HCT116 (cell line): ENCODE measurements around the gene HCLS1. TPM values are rescaled to one million over a fixed set of nuclear protein-coding genes. Genes with fewer than 3 reads are reported as not detected.

ENCODE experiments used
- ATAC-seq: fragments of 200-7000 bp; cut with Tn5 transposase; 2 replicates; pipeline ENCODE4 v1.9.1; 2020; ENCODE audit warnings: mild to moderate bottlenecking, moderate library complexity
- BruUV-seq: library from RNA; stranded (reverse); fragments of 400-500 nt; replicated peaks from 2 replicates; lab custom pipeline; 2021; lab: Mats Ljungman, UMichigan
- CTCF ChIA-PET: fragments of 300-600 bp; sonication (Branson Sonifier 250); formaldehyde crosslinking; loops from one replicate; lab custom pipeline; 2021; ENCODE audit warnings: antibody characterized with exemption; lab: Charles Lee
- POLR2A ChIA-PET: fragments of 300-600, 350-600 bp; sonication (Branson Sonifier 250); formaldehyde crosslinking; loops from one replicate; lab custom pipeline; 2021; ENCODE audit warnings: antibody characterized with exemption; lab: Charles Lee
- RAD21 ChIA-PET, 2 experiments: fragments of 300-600 bp; sonication (Branson Sonifier 250); formaldehyde crosslinking; loops; one replicate each; lab custom pipeline; 2023; ENCODE audit warnings: low total read pairs in 2 of 2; ENCODE audit not compliant: uncharacterized antibody in 2 of 2, unreplicated experiment in 2 of 2, low non-redundant PET in 1 of 2; lab: Charles Lee
- DNase-seq: peaks from one replicate; pipeline ENCODE4 v3.0.0-alpha.2; 2010; ENCODE audit warnings: low read depth, low spot score
- H2AFZ ChIP-seq: fragments of 200-600 bp; shearing (Covaris generic), sonication (generic); 2 replicates; pipeline ENCODE4 v1.6.1; 2017; ENCODE audit warnings: low read depth, mixed run types, mixed read lengths, antibody characterized with exemption, low read length; ENCODE audit not compliant: poor library complexity, severe bottlenecking
- H3K27ac ChIP-seq: 2 replicates; pipeline ENCODE4 v1.5.1; 2012; ENCODE audit warnings: low read depth, low read length
- H3K27me3 ChIP-seq: fragments of 200-600 bp; sonication (generic); 2 replicates; pipeline ENCODE4 v1.6.1; 2016; ENCODE audit warnings: mixed run types, low read length, mixed read lengths; ENCODE audit not compliant: insufficient read depth
- H3K36me3 ChIP-seq, 2 experiments: fragments of 200-500 bp in 1 of 2; fragments of 200-600 bp in 1 of 2; sonication (Bioruptor generic) in 1 of 2; sonication (generic) in 1 of 2; 2 replicates each; pipeline versions ENCODE4 v1.5.1 to v1.6.1; 2014 to 2016; ENCODE audit warnings: low read length in 2 of 2, inconsistent platforms in 1 of 2, mixed read lengths in 1 of 2, mixed run types in 1 of 2; ENCODE audit not compliant: insufficient read depth in 2 of 2, control insufficient read depth in 1 of 2
- H3K4me1 ChIP-seq, 2 experiments: fragments of 200-600 bp in 1 of 2; sonication (generic) in 1 of 2; 2 replicates each; pipeline versions ENCODE4 v1.5.1 to v1.6.1; 2012 to 2017; ENCODE audit warnings: low read length in 2 of 2, inconsistent platforms in 1 of 2, mild to moderate bottlenecking in 1 of 2, mixed read lengths in 1 of 2, mixed run types in 1 of 2, moderate library complexity in 1 of 2; ENCODE audit not compliant: insufficient read depth in 2 of 2, control insufficient read depth in 1 of 2
- H3K4me2 ChIP-seq: fragments of 200-600 bp; sonication (generic); 2 replicates; pipeline ENCODE4 v1.6.1; 2017; ENCODE audit warnings: mixed run types, low read length, mixed read lengths
- H3K4me3 ChIP-seq, 2 experiments: fragments of 200-600 bp in 1 of 2; sonication (generic) in 1 of 2; replicated peaks in 1 of 2; 2 replicates each; pipeline ENCODE4 v1.5.1; 2011 to 2016; ENCODE audit warnings: low read length in 2 of 2, control low read depth in 1 of 2, low read depth in 1 of 2, mild to moderate bottlenecking in 1 of 2, mixed read lengths in 1 of 2, mixed run types in 1 of 2
- H3K79me2 ChIP-seq: fragments of 200-600 bp; sonication (generic); 2 replicates; pipeline ENCODE4 v1.6.1; 2017; ENCODE audit warnings: mild to moderate bottlenecking, mixed run types, low read length, moderate library complexity, mixed read lengths; ENCODE audit not compliant: insufficient read depth
- H3K9ac ChIP-seq: fragments of 200-600 bp; sonication (generic); 2 replicates; pipeline ENCODE4 v1.6.1; 2016; ENCODE audit warnings: low read length, mixed read lengths
- H3K9me2 ChIP-seq: fragments of 200-600 bp; sonication (generic), shearing (Covaris generic); 2 replicates; pipeline ENCODE4 v1.6.1; 2017; ENCODE audit warnings: mixed run types, mild to moderate bottlenecking, moderate library complexity; ENCODE audit not compliant: insufficient read depth
- H3K9me3 ChIP-seq, 2 experiments: fragments of 200-500 bp in 1 of 2; fragments of 200-600 bp in 1 of 2; sonication (Bioruptor generic) in 1 of 2; sonication (generic) in 1 of 2; 2 replicates each; pipeline ENCODE4 v1.6.1; 2014 to 2017; ENCODE audit warnings: low read length in 2 of 2, mixed read lengths in 2 of 2, inconsistent platforms in 1 of 2, low read depth in 1 of 2, mild to moderate bottlenecking in 1 of 2, mixed run types in 1 of 2, moderate library complexity in 1 of 2; ENCODE audit not compliant: control insufficient read depth in 1 of 2, insufficient read depth in 1 of 2
- H4K20me1 ChIP-seq: fragments of 200-600 bp; sonication (generic), shearing (Covaris generic); 2 replicates; pipeline ENCODE4 v1.6.1; 2017; ENCODE audit warnings: mixed run types, mild to moderate bottlenecking, moderate library complexity; ENCODE audit not compliant: insufficient read depth
- CEBPB ChIP-seq: IDR thresholded peaks from 2 replicates; pipeline ENCODE4 v1.6.1; 2012; ENCODE audit warnings: low read depth
- CTCF ChIP-seq, 3 experiments: fragments of 200-600 bp in 1 of 3; sonication (generic) in 1 of 3; IDR thresholded peaks in 2 of 3; conservative IDR thresholded peaks in 1 of 3; 2 replicates each; pipeline ENCODE4 v1.5.1; 2012 to 2017; ENCODE audit warnings: low read depth in 2 of 3, low read length in 2 of 3, antibody characterized with exemption in 1 of 3, borderline replicate concordance in 1 of 3, control low read depth in 1 of 3, mild to moderate bottlenecking in 1 of 3, mixed read lengths in 1 of 3, mixed run types in 1 of 3, moderate library complexity in 1 of 3; ENCODE audit not compliant: insufficient read depth in 1 of 3
- EZH2phosphoT487 ChIP-seq: fragments of 200-600 bp; IDR thresholded peaks from 2 replicates; pipeline ENCODE4 v1.6.1; 2018; ENCODE audit warnings: antibody characterized with exemption, borderline replicate concordance
- MAX ChIP-seq: IDR thresholded peaks from 2 replicates; pipeline ENCODE4 v1.6.1; 2012
- POLR2A ChIP-seq: IDR thresholded peaks from 2 replicates; pipeline ENCODE4 v1.7.0; 2011; ENCODE audit warnings: borderline replicate concordance; ENCODE audit not compliant: insufficient read depth, insufficient read length; ENCODE audit errors: extremely low read depth
- RAD21 ChIP-seq: IDR thresholded peaks from 2 replicates; pipeline ENCODE4 v1.6.1; 2012; ENCODE audit warnings: low read depth, mild to moderate bottlenecking
- REST ChIP-seq: IDR thresholded peaks from 2 replicates; pipeline ENCODE4 v1.6.1; 2012; ENCODE audit warnings: low read depth
- SIN3A ChIP-seq: IDR thresholded peaks from 2 replicates; pipeline ENCODE4 v1.6.1; 2012; ENCODE audit warnings: low read depth
- SRF ChIP-seq: IDR thresholded peaks from 2 replicates; pipeline ENCODE4 v1.6.1; 2012; ENCODE audit warnings: low read depth
- TCF7L2 ChIP-seq: IDR thresholded peaks from 2 replicates; pipeline ENCODE4 v1.7.0; 2011; ENCODE audit warnings: borderline replicate concordance, inconsistent platforms; ENCODE audit not compliant: insufficient read depth, insufficient read length; ENCODE audit errors: extremely low read depth
- ZBTB33 ChIP-seq: IDR thresholded peaks from 2 replicates; pipeline ENCODE4 v1.6.1; 2011; ENCODE audit warnings: mild to moderate bottlenecking, low read length, moderate library complexity; ENCODE audit not compliant: insufficient replicate concordance; ENCODE audit errors: extremely low read depth
- ZFX ChIP-seq: fragments of 450-650 bp; IDR thresholded peaks from 2 replicates; pipeline ENCODE4 v1.6.1; 2017
- ZNF274 ChIP-seq: fragments of 200-500 bp; sonication (Bioruptor generic); IDR thresholded peaks from 2 replicates; pipeline ENCODE4 v1.6.1; 2014; ENCODE audit warnings: mild to moderate bottlenecking, low read depth, low read length, inconsistent platforms
- intact Hi-C: fragments of 100-400 bp; cut with micrococcal nuclease; formaldehyde crosslinking; loops from 2 replicates; pipeline ENCODE4 v1.10.0; 2022
- total RNA-seq: library from RNA; stranded (reverse); gene quantifications from one replicate; pipeline ENCODE4 v1.2.1, GENCODE V29; 2021; ENCODE audit not compliant: unreplicated experiment

The HCLS1 gene
- total RNA-seq, 1 experiment from 2014 or later, result 1.6 TPM

GRCh38 chr3:121663171-121663847, 2.6 kb upstream of the HCLS1 start:
- intact Hi-C loops, result no loop called here
- Histone ChIP-seq H3K27me3 (no peaks in the 10 kb centered on the region), H3K27ac (no peak overlapping the region), H3K9ac (no peak overlapping the region)
- no TSS peak for BruUV-seq
- no peak for TF ChIP-seq ZBTB33
- no peak for TF ChIP-seq ZNF274
- no peak for TF ChIP-seq SRF
- TF ChIP-seq EZH2phosphoT487, result no peak
- TF ChIP-seq MAX, result no peak
- no peak for TF ChIP-seq POLR2A
- TF ChIP-seq CEBPB, result no peak
- no peak for TF ChIP-seq ZFX
- TF ChIP-seq SIN3A, result no peak
- TF ChIP-seq RAD21, result no peak
- TF ChIP-seq CTCF (IDR thresholded peaks at IDR 0.05 in 2 of 3, conservative IDR thresholded peaks at IDR 0.05 in 1 of 3; ENCODE audit: borderline replicate concordance in 1 of 3, insufficient read depth in 1 of 3, low read depth in 2 of 3, low read length in 2 of 3), result no peak
- no peak for TF ChIP-seq TCF7L2
- TF ChIP-seq REST, result no peak
- TF ChIP-seq, all 23 proteins: peak for 0
- DNase-seq (no peak), ATAC-seq (no peak)
- RAD21 ChIA-PET, result no interaction called here
- H4K20me1 ChIP-seq, result no peaks in the 10 kb centered on the region
- no peak overlapping the region for H3K4me3 ChIP-seq
- CTCF ChIA-PET, result no interaction called here
- no peaks in the 10 kb centered on the region for H3K4me1 ChIP-seq
- no peaks in the 10 kb centered on the region for H3K9me2 ChIP-seq
- POLR2A ChIA-PET, result no interaction called here
- H3K9me3 ChIP-seq, result no peaks in the 10 kb centered on the region
- H3K36me3 ChIP-seq, result peaks cover 8 to 24% of the 10 kb centered on the region in 2 experiments
- H2AFZ ChIP-seq, result no peak overlapping the region
- H3K79me2 ChIP-seq, result no peaks in the 10 kb centered on the region
- no peak overlapping the region for H3K4me2 ChIP-seq
